Activated CD4-positive, alpha-beta T cell treated with anti-CD3 and anti-CD28 coated beads, Interleukin-2, amount 50 U/mL, for 48 hours (primary cell): ENCODE results near the gene SPDYE8.
A peak's percentile ranks its signal among the peaks of the same experiment; 100 is the strongest.
"Not testable (repeated sequence)": the region's sequence is repeated elsewhere in the genome, so short reads cannot be mapped to it uniquely, and the experiment has no call there.

Experiments used
- DNase-seq, 2 experiments: peaks; one replicate each; pipeline ENCODE4 v3.0.0-alpha.2; 2020

SPDYE8 gene

GRCh38 chr7:73029666-73030065 lies at the start of gene SPDYE8:
Gene SPDYE8, minus strand, starts transcription at chr7:73029766. Its CDS starts 1,800 bp downstream, at chr7:73027966.
- not testable (repeated sequence) for DNase-seq

- DNase-seq = not testable (repeated sequence)
These were observed 28.2 kb upstream of the SPDYE8 start, which contains the start of gene SPDYE11 for GRCh38 chr7:73057811-73058210. Gene SPDYE11, minus strand, starts transcription at chr7:73057911. Its CDS starts 1,800 bp downstream, at chr7:73056111.

- peak in 1 of 2 experiments; percentile 2 for DNase-seq
These were observed 23.1 kb downstream of the SPDYE8 start for GRCh38 chr7:73006491-73006890.

GRCh38 chr7:73005693-73006447 lies 23.7 kb downstream of the SPDYE8 start:
- DNase-seq = peak; percentile 87 to 92

GRCh38 chr7:73005356-73005692 lies 24.2 kb downstream of the SPDYE8 start:
- DNase-seq = peak; percentile 69 to 78

GRCh38 chr7:72997887-72998468 lies 31.6 kb downstream of the SPDYE8 start:
- not testable (repeated sequence) for DNase-seq

- not testable (repeated sequence) for DNase-seq
These were observed 32.1 kb downstream of the SPDYE8 start for GRCh38 chr7:72997447-72997846.

- not testable (repeated sequence) for DNase-seq
These were observed 34.1 kb downstream of the SPDYE8 start for GRCh38 chr7:72995484-72995883.

GRCh38 chr7:72990146-72990913 lies 39.2 kb downstream of the SPDYE8 start:
- DNase-seq = not testable (repeated sequence)

GRCh38 chr7:72982084-72982483 lies 47.5 kb downstream of the SPDYE8 start:
- not testable (repeated sequence) for DNase-seq

- DNase-seq = not testable (repeated sequence)
These were observed 49.2 kb downstream of the SPDYE8 start for GRCh38 chr7:72980382-72980781.

- not testable (repeated sequence) for DNase-seq
These were observed 53.1 kb downstream of the SPDYE8 start for GRCh38 chr7:72976434-72976833.

GRCh38 chr7:72975656-72976286 lies 53.8 kb downstream of the SPDYE8 start:
- not testable (repeated sequence) for DNase-seq

GRCh38 chr7:72974781-72975180 lies 54.8 kb downstream of the SPDYE8 start:
- not testable (repeated sequence) for DNase-seq

- not testable (repeated sequence) for DNase-seq
These were observed 58.1 kb downstream of the SPDYE8 start for GRCh38 chr7:72971505-72971904.
